H1 (cell line): ENCODE results near the gene GRIK2. TPM values are rescaled to one million over a fixed set of nuclear protein-coding genes. Genes with fewer than 3 reads are reported as not detected.

Source experiments
- CTCF ChIA-PET: fragments of 300-600 bp; sonication (Branson Sonifier 250); formaldehyde crosslinking; loops from one replicate; lab custom pipeline; 2021; ENCODE audit not compliant: partially characterized antibody; lab: Charles Lee
- POLR2A ChIA-PET: fragments of 300-600 bp; sonication (Branson Sonifier 250); formaldehyde crosslinking; loops from one replicate; lab custom pipeline; 2021; ENCODE audit warnings: inconsistent platforms; ENCODE audit not compliant: partially characterized antibody; lab: Charles Lee
- DNase-seq, 2 experiments: peaks; one replicate each; pipeline versions ENCODE4 v3.0.0 to v3.0.0-alpha.2; 2010 to 2022; ENCODE audit warnings: low spot score in 2 of 2, low read depth in 1 of 2, mixed read lengths in 1 of 2
- FAIRE-seq: peaks from 2 replicates; lab custom pipeline; 2011; peaks lifted over from hg19 to GRCh38; lab: Jason Lieb, UNC
- H2AFZ ChIP-seq: 2 replicates; pipeline ENCODE4 v1.8.1; 2012; ENCODE audit warnings: low read length, inconsistent platforms
- H2AK5ac ChIP-seq: 2 replicates; pipeline ENCODE4 v1.6.1; 2013; ENCODE audit warnings: low read depth, low read length
- H2BK120ac ChIP-seq: replicated peaks from 2 replicates; pipeline ENCODE3; 2013; ENCODE audit warnings: low read depth, low read length, inconsistent platforms
- H2BK12ac ChIP-seq: 2 replicates; pipeline ENCODE4 v1.6.1; 2013; ENCODE audit warnings: low read depth, low read length
- H2BK15ac ChIP-seq: 2 replicates; pipeline ENCODE4 v1.6.1; 2013; ENCODE audit warnings: low read length
- H2BK20ac ChIP-seq: 2 replicates; pipeline ENCODE4 v1.6.1; 2013; ENCODE audit warnings: low read length
- H2BK5ac ChIP-seq: 2 replicates; pipeline ENCODE4 v1.6.1; 2013; ENCODE audit warnings: low read depth, low read length
- H3K14ac ChIP-seq: 2 replicates; pipeline ENCODE4 v1.6.1; 2013; ENCODE audit warnings: inconsistent platforms; ENCODE audit not compliant: insufficient read length
- H3K18ac ChIP-seq: 2 replicates; pipeline ENCODE4 v1.6.1; 2013; ENCODE audit warnings: low read length; ENCODE audit errors: extremely low read depth
- H3K23ac ChIP-seq: 2 replicates; pipeline ENCODE4 v1.6.1; 2013; ENCODE audit warnings: inconsistent platforms; ENCODE audit not compliant: insufficient read length
- H3K23me2 ChIP-seq: 2 replicates; pipeline ENCODE4 v1.6.1; 2013; ENCODE audit warnings: low read depth, low read length
- H3K27ac ChIP-seq: 2 replicates; pipeline ENCODE4 v1.6.1; 2011; ENCODE audit warnings: low read depth, low read length, inconsistent platforms
- H3K27me3 ChIP-seq, 4 experiments: replicated peaks in 1 of 4; 1 replicate in 1 of 4; 2 replicates in 3 of 4; pipeline versions ENCODE4 v1.6.1 to v1.8.1; 2011 to 2013; ENCODE audit warnings: low read length in 3 of 4, mild to moderate bottlenecking in 3 of 4, inconsistent platforms in 2 of 4, mixed read lengths in 2 of 4, moderate library complexity in 1 of 4; ENCODE audit not compliant: control insufficient read depth in 3 of 4, insufficient read depth in 3 of 4; ENCODE audit errors: extremely low read depth in 1 of 4
- H3K36me3 ChIP-seq, 4 experiments: 2 replicates each; pipeline versions ENCODE4 v1.6.1 to v1.8.1; 2011 to 2013; ENCODE audit warnings: mild to moderate bottlenecking in 4 of 4, low read length in 3 of 4, moderate library complexity in 2 of 4, control low read depth in 1 of 4, inconsistent platforms in 1 of 4; ENCODE audit not compliant: insufficient read depth in 4 of 4, control insufficient read depth in 2 of 4
- H3K4ac ChIP-seq: replicated peaks from 2 replicates; pipeline ENCODE3; 2013; ENCODE audit warnings: low read length, low read depth, mixed read lengths, inconsistent platforms; ENCODE audit not compliant: insufficient read length
- H3K4me1 ChIP-seq, 4 experiments: replicated peaks in 1 of 4; 1 replicate in 1 of 4; 2 replicates in 3 of 4; pipeline versions ENCODE4 v1.6.1 to v1.8.1; 2011 to 2013; ENCODE audit warnings: low read length in 3 of 4, inconsistent platforms in 2 of 4, mixed read lengths in 1 of 4; ENCODE audit not compliant: insufficient read depth in 4 of 4, control insufficient read depth in 3 of 4
- H3K4me2 ChIP-seq, 2 experiments: 2 replicates each; pipeline versions ENCODE4 v1.6.1 to v1.8.1; 2011 to 2013; ENCODE audit warnings: low read depth in 2 of 2, low read length in 2 of 2, control low read depth in 1 of 2, inconsistent platforms in 1 of 2, mild to moderate bottlenecking in 1 of 2; ENCODE audit not compliant: insufficient read depth in 1 of 2
- H3K4me3 ChIP-seq, 4 experiments: fragments of 200-600, 300-600 bp in 1 of 4; sonication (generic), shearing (Covaris generic), sonication (Bioruptor Twin) in 1 of 4; 2 replicates each; pipeline versions ENCODE4 v1.5.1 to v1.8.1; 2011 to 2016; ENCODE audit warnings: low read length in 4 of 4, low read depth in 3 of 4, control low read depth in 2 of 4, inconsistent platforms in 2 of 4, mild to moderate bottlenecking in 2 of 4, mixed read lengths in 1 of 4, moderate library complexity in 1 of 4; ENCODE audit not compliant: insufficient read depth in 2 of 4; ENCODE audit errors: extremely low read depth in 1 of 4
- H3K56ac ChIP-seq: replicated peaks from 2 replicates; pipeline ENCODE3; 2013; ENCODE audit warnings: low read depth, mild to moderate bottlenecking, mixed read lengths, low read length, inconsistent platforms; ENCODE audit not compliant: insufficient read length
- H3K79me1 ChIP-seq: 2 replicates; pipeline ENCODE4 v1.6.1; 2013; ENCODE audit warnings: low read depth, low read length, control low read depth
- H3K79me2 ChIP-seq, 2 experiments: 2 replicates each; pipeline versions ENCODE4 v1.6.1 to v1.8.1; 2012 to 2013; ENCODE audit warnings: low read length in 2 of 2, mild to moderate bottlenecking in 2 of 2, inconsistent platforms in 1 of 2; ENCODE audit not compliant: insufficient read depth in 2 of 2, control insufficient read depth in 1 of 2
- H3K9ac ChIP-seq, 4 experiments: replicated peaks in 1 of 4; 1 replicate in 1 of 4; 2 replicates in 3 of 4; pipeline versions ENCODE4 v1.6.1 to v1.8.1; 2011 to 2013; ENCODE audit warnings: low read depth in 3 of 4, low read length in 3 of 4, control low read depth in 2 of 4, mild to moderate bottlenecking in 2 of 4, moderate library complexity in 2 of 4, inconsistent platforms in 1 of 4; ENCODE audit errors: extremely low read depth in 1 of 4
- H3K9me3 ChIP-seq, 2 experiments: 2 replicates each; pipeline versions ENCODE4 v1.6.1 to v1.8.1; 2012 to 2013; ENCODE audit warnings: mild to moderate bottlenecking in 2 of 2, moderate library complexity in 2 of 2, control low read depth in 1 of 2, inconsistent platforms in 1 of 2, low read depth in 1 of 2, low read length in 1 of 2, mixed read lengths in 1 of 2; ENCODE audit not compliant: insufficient read depth in 2 of 2
- H4K20me1 ChIP-seq, 2 experiments: replicated peaks in 1 of 2; 2 replicates each; pipeline versions ENCODE3 to v1.8.1; 2011 to 2013; ENCODE audit warnings: inconsistent platforms in 2 of 2, low read length in 2 of 2, mild to moderate bottlenecking in 1 of 2; ENCODE audit not compliant: insufficient read depth in 2 of 2, control insufficient read depth in 1 of 2
- H4K5ac ChIP-seq: 2 replicates; pipeline ENCODE4 v1.6.1; 2013; ENCODE audit warnings: low read length, low read depth, mixed read lengths, inconsistent platforms; ENCODE audit not compliant: insufficient read length
- H4K8ac ChIP-seq: 2 replicates; pipeline ENCODE4 v1.8.0; 2013; ENCODE audit warnings: mild to moderate bottlenecking, moderate library complexity, low read length, inconsistent platforms; ENCODE audit not compliant: insufficient read depth; ENCODE audit errors: extremely low read depth
- H4K91ac ChIP-seq: replicated peaks from 2 replicates; pipeline ENCODE3; 2013; ENCODE audit warnings: low read length, mixed read lengths, inconsistent platforms; ENCODE audit not compliant: insufficient read length
- BRCA1 ChIP-seq: IDR thresholded peaks from 2 replicates; pipeline ENCODE4 v1.6.1; 2012; ENCODE audit warnings: low read depth, low read length, improper control_type of control experiment
- EGR1 ChIP-seq: IDR thresholded peaks from 2 replicates; pipeline ENCODE4 v1.6.1; 2011; ENCODE audit warnings: low read depth, low read length, borderline replicate concordance
- RFX5 ChIP-seq: IDR thresholded peaks from 2 replicates; pipeline ENCODE4 v1.6.1; 2011; ENCODE audit warnings: low read depth, low read length, improper control_type of control experiment, borderline replicate concordance
- WGBS, 2 experiments: shearing (Covaris generic) in 1 of 2; methylation state at CpG; one replicate each; pipeline versions ENCODE4 v1.1.6 to v1.1.7; 2013 to 2015; ENCODE audit warnings: low lambda C conversion rate in 2 of 2, mixed read lengths in 2 of 2, inconsistent platforms in 1 of 2, low coverage in 1 of 2, missing lambda C conversion rate in 1 of 2; ENCODE audit not compliant: insufficient replicate concordance in 2 of 2, insufficient coverage in 1 of 2, insufficient read length in 1 of 2; ENCODE audit errors: extremely low coverage in 1 of 2, missing lambda C conversion rate in 1 of 2; 5-methylcytosine and 5-hydroxymethylcytosine counted together
- polyA plus RNA-seq, 7 experiments: library from polyadenylated mRNA; depleted of rRNA in 3 of 7; stranded (reverse) in 5 of 7; unstranded in 2 of 7; fragments of >200 nt in 5 of 7; fragments of 200-250 nt in 2 of 7; gene quantifications; 1 replicate in 5 of 7; 2 replicates in 1 of 7; 4 replicates in 1 of 7; pipeline versions ENCODE4 v1.2.1 to v1.2.3, GENCODE V29; 2011 to 2013; ENCODE audit warnings: missing spikeins in 2 of 7, mixed read lengths in 2 of 7
- total RNA-seq: library from RNA; stranded (reverse); fragmentation: NEBNext Ultra II Directional; extraction: Animal tissue kit (Norgen Biotek cat#: 25700); gene quantifications from 2 replicates; pipeline ENCODE4 v1.2.1, GENCODE V29; 2021

The GRIK2 gene
- total and polyA plus RNA-seq, 2 of the 8 experiments (the other 6 are each of a cell fraction or from before 2014, with no cell fraction given), result 1.8 to 2.2 TPM

DNA sequence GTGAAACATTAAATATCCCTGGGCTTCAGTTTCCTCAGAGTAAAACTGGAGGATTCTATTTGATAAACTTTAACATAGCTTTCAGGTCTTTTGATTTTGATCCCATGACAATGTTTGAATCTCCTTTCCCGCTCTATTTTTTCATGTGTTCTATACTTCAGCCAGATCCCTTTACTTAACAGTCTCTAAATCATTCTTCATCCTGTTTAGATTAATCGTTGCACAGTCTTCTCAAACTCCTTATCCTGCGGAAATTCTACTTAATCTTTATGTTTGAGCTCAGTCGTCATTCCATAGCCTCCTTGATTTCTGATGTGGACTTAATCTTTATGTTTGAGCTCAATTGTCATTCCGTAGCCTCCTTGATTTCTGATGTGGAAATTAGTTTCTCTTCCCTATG is 57.4 kb downstream of the GRIK2 start:
- Histone ChIP-seq H2AFZ (no peak overlapping the region), H3K36me3 (no peaks in the 10 kb centered on the region), H4K20me1 (no peaks in the 10 kb centered on the region), H2BK120ac (no peak overlapping the region), H3K4ac (no peak overlapping the region), H2BK12ac (no peak overlapping the region), H3K9ac (no peak overlapping the region), H4K91ac (no peak overlapping the region), H3K4me2 (no peak overlapping the region), H2BK15ac (no peak overlapping the region), H2BK20ac (no peak overlapping the region), H3K4me1 (no peaks in the 10 kb centered on the region), H3K23me2 (no peaks in the 10 kb centered on the region; the same call in 1 of the 2 replicates), H2BK5ac (no peak overlapping the region), H4K5ac (no peak overlapping the region), H3K18ac (no peak overlapping the region), H3K79me2 (no peaks in the 10 kb centered on the region), H3K14ac (no peak overlapping the region), H3K79me1 (no peaks in the 10 kb centered on the region), H2AK5ac (no peak overlapping the region), H3K9me3 (no peaks in the 10 kb centered on the region), H3K27me3 (no peaks in the 10 kb centered on the region), H3K23ac (no peak overlapping the region), H3K4me3 (no peak overlapping the region), H3K27ac (no peak overlapping the region), H4K8ac (no peak overlapping the region), H3K56ac (no peak overlapping the region)
- FAIRE-seq, result no peak
- TF ChIP-seq EGR1 (no peak), BRCA1 (no peak), RFX5 (no peak)
- 84% methylated on average over 5 of the region's 5 CpGs; no CpG with 5 or more reads in 1 of the 2 experiments for WGBS, 2 experiments
- POLR2A ChIA-PET, result no interaction called here
- DNase-seq, result no peak
- CTCF ChIA-PET, result interaction anchor here (1.1 kb wide), 1 partner anchor 58 kb away, joined by 3 read pairs; no protein-coding TSS in a partner anchor
